K562 (cell line): ENCODE measurements around the gene MFSD12. TPM values are rescaled to one million over a fixed set of nuclear protein-coding genes. Genes with fewer than 3 reads are reported as not detected.

Source experiments
- CBX8 ChIP-seq: fragments of 200-600 bp; sonication (generic); IDR thresholded peaks from 2 replicates; pipeline ENCODE4 v1.6.1; 2012; ENCODE audit warnings: borderline replicate concordance, mixed run types, low read depth, mild to moderate bottlenecking, moderate library complexity, mixed read lengths, low read length, control low read depth, inconsistent platforms; ENCODE audit not compliant: poor library complexity, severe bottlenecking; ENCODE audit errors: extremely low read depth
- ESRRA ChIP-seq: fragments of 450-650 bp; IDR thresholded peaks from 2 replicates; pipeline ENCODE4 v1.6.1; 2014; ENCODE audit warnings: low read depth, mild to moderate bottlenecking, moderate library complexity, borderline replicate concordance
- JUNB ChIP-seq: fragments of 450-650 bp; formaldehyde crosslinking; conservative IDR thresholded peaks from 2 replicates; pipeline ENCODE4 v1.4.0; 2020; ENCODE audit warnings: mild to moderate bottlenecking
- KDM5B ChIP-seq: fragments of 200-600 bp; sonication (generic); IDR thresholded peaks from 2 replicates; pipeline ENCODE4 v1.6.1; 2012; ENCODE audit warnings: low read depth, mild to moderate bottlenecking, moderate library complexity, low read length, control low read depth, inconsistent platforms; ENCODE audit not compliant: insufficient replicate concordance
- NRF1 ChIP-seq, 2 experiments: fragments of 450-650 bp; IDR thresholded peaks in 1 of 2; conservative IDR thresholded peaks in 1 of 2; 2 replicates each; pipeline ENCODE4 v1.6.1; 2014; ENCODE audit warnings: mild to moderate bottlenecking in 2 of 2
- TGIF2 ChIP-seq: sonication (generic); formaldehyde crosslinking; IDR thresholded peaks from 2 replicates; pipeline ENCODE4 v1.8.1; 2022; ENCODE audit warnings: mild to moderate bottlenecking, missing genetic modification reagents, moderate library complexity
- ZNF224 ChIP-seq: sonication (generic); formaldehyde crosslinking; IDR thresholded peaks from 2 replicates; pipeline ENCODE4 v1.8.0; 2022; ENCODE audit warnings: mild to moderate bottlenecking, missing genetic modification reagents
- ZNF586 ChIP-seq: fragments of 450-650 bp; formaldehyde crosslinking; conservative IDR thresholded peaks from 2 replicates; pipeline ENCODE4 v1.4.0; 2020; ENCODE audit warnings: mild to moderate bottlenecking, moderate library complexity
- polyA plus RNA-seq, 8 experiments: library from polyadenylated mRNA; depleted of rRNA in 4 of 8; stranded (reverse) in 5 of 8; unstranded in 3 of 8; fragments of >200 nt; fragmentation: Nextera tagmentation in 2 of 8; fragmentation: Illumina TruSeq in 1 of 8; extraction: Ambion mirVana in 2 of 8; extraction: Trizol in 1 of 8; gene quantifications; 2 replicates each; pipeline versions ENCODE4 v1.2.1 to v1.2.3, GENCODE V29; 2011 to 2014; ENCODE audit warnings: inconsistent platforms in 1 of 8, missing spikeins in 1 of 8
- total RNA-seq, 7 experiments: library from RNA; depleted of rRNA in 6 of 7; stranded (reverse); fragments of >200 nt in 6 of 7; fragmentation: Illumina TruSeq in 2 of 7; extraction: Trizol in 2 of 7; gene quantifications; 2 replicates each; pipeline versions ENCODE4 v1.2.1 to v1.2.3, GENCODE V29; 2011 to 2021; ENCODE audit warnings: low replicate concordance in 1 of 7
- TF ChIP-seq, protein P1 (sequence below): fragments of 450-650 bp; IDR thresholded peaks from 2 replicates; pipeline ENCODE4 v1.6.1; 2016; ENCODE audit warnings: mild to moderate bottlenecking, moderate library complexity
- TF ChIP-seq, protein P2 (sequence below): sonication (generic); formaldehyde crosslinking; IDR thresholded peaks from 2 replicates; pipeline ENCODE4 v1.8.1; 2023; ENCODE audit warnings: mild to moderate bottlenecking, missing genetic modification reagents

The MFSD12 gene
- total and polyA plus RNA-seq, 9 of the 15 experiments (the other 6 are each of a cell fraction or from before 2014, with no cell fraction given): 0.69 to 112 (median 31.8) TPM

DNA sequence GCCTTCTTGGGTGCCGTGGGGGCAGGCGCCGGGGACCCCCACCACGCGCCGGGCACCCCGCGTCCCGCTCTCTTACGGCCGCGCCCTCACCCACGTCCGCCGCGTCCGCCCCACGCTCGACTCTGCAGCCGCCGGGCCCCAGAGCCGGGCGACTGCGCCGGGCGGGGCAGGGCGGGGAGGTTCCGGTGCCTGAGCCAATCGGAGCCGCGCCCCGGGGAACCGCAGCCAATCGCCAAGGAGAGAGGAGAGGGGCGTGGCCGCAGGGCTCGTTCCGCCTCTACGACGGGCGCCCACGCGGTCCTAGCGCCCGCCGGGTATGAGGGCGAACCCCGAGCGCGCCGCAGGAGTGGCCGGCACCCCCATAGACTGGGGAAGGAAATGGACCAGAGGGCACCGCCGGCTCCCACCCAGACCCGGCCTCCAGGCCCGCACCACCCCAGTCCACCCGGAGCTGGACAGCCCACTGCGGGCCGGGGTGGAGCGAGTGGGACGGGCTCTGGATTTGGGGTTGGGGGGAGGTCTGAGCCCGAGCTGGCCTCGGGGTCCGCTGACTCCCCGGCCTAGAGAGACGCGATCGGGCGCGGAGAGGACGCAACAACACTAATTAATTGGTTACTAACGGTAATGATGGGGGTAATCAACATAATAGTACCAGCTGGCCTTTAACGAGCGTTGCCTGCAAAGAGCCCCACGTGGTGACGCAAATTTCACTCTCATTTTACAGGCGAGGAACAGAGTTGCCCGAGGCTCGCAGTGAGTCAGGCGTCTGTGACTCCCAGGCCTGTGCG lies at the start of gene MFSD12 (continued):
- TF ChIP-seq, protein P1, sequence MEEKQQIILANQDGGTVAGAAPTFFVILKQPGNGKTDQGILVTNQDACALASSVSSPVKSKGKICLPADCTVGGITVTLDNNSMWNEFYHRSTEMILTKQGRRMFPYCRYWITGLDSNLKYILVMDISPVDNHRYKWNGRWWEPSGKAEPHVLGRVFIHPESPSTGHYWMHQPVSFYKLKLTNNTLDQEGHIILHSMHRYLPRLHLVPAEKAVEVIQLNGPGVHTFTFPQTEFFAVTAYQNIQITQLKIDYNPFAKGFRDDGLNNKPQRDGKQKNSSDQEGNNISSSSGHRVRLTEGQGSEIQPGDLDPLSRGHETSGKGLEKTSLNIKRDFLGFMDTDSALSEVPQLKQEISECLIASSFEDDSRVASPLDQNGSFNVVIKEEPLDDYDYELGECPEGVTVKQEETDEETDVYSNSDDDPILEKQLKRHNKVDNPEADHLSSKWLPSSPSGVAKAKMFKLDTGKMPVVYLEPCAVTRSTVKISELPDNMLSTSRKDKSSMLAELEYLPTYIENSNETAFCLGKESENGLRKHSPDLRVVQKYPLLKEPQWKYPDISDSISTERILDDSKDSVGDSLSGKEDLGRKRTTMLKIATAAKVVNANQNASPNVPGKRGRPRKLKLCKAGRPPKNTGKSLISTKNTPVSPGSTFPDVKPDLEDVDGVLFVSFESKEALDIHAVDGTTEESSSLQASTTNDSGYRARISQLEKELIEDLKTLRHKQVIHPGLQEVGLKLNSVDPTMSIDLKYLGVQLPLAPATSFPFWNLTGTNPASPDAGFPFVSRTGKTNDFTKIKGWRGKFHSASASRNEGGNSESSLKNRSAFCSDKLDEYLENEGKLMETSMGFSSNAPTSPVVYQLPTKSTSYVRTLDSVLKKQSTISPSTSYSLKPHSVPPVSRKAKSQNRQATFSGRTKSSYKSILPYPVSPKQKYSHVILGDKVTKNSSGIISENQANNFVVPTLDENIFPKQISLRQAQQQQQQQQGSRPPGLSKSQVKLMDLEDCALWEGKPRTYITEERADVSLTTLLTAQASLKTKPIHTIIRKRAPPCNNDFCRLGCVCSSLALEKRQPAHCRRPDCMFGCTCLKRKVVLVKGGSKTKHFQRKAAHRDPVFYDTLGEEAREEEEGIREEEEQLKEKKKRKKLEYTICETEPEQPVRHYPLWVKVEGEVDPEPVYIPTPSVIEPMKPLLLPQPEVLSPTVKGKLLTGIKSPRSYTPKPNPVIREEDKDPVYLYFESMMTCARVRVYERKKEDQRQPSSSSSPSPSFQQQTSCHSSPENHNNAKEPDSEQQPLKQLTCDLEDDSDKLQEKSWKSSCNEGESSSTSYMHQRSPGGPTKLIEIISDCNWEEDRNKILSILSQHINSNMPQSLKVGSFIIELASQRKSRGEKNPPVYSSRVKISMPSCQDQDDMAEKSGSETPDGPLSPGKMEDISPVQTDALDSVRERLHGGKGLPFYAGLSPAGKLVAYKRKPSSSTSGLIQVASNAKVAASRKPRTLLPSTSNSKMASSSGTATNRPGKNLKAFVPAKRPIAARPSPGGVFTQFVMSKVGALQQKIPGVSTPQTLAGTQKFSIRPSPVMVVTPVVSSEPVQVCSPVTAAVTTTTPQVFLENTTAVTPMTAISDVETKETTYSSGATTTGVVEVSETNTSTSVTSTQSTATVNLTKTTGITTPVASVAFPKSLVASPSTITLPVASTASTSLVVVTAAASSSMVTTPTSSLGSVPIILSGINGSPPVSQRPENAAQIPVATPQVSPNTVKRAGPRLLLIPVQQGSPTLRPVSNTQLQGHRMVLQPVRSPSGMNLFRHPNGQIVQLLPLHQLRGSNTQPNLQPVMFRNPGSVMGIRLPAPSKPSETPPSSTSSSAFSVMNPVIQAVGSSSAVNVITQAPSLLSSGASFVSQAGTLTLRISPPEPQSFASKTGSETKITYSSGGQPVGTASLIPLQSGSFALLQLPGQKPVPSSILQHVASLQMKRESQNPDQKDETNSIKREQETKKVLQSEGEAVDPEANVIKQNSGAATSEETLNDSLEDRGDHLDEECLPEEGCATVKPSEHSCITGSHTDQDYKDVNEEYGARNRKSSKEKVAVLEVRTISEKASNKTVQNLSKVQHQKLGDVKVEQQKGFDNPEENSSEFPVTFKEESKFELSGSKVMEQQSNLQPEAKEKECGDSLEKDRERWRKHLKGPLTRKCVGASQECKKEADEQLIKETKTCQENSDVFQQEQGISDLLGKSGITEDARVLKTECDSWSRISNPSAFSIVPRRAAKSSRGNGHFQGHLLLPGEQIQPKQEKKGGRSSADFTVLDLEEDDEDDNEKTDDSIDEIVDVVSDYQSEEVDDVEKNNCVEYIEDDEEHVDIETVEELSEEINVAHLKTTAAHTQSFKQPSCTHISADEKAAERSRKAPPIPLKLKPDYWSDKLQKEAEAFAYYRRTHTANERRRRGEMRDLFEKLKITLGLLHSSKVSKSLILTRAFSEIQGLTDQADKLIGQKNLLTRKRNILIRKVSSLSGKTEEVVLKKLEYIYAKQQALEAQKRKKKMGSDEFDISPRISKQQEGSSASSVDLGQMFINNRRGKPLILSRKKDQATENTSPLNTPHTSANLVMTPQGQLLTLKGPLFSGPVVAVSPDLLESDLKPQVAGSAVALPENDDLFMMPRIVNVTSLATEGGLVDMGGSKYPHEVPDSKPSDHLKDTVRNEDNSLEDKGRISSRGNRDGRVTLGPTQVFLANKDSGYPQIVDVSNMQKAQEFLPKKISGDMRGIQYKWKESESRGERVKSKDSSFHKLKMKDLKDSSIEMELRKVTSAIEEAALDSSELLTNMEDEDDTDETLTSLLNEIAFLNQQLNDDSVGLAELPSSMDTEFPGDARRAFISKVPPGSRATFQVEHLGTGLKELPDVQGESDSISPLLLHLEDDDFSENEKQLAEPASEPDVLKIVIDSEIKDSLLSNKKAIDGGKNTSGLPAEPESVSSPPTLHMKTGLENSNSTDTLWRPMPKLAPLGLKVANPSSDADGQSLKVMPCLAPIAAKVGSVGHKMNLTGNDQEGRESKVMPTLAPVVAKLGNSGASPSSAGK: peak; percentile 91
- no peak for TF ChIP-seq CBX8
- peak; percentile 47 for TF ChIP-seq KDM5B
- no peak for TF ChIP-seq ZNF224 (CRISPR knock-in tag)
- TF ChIP-seq, protein P2, sequence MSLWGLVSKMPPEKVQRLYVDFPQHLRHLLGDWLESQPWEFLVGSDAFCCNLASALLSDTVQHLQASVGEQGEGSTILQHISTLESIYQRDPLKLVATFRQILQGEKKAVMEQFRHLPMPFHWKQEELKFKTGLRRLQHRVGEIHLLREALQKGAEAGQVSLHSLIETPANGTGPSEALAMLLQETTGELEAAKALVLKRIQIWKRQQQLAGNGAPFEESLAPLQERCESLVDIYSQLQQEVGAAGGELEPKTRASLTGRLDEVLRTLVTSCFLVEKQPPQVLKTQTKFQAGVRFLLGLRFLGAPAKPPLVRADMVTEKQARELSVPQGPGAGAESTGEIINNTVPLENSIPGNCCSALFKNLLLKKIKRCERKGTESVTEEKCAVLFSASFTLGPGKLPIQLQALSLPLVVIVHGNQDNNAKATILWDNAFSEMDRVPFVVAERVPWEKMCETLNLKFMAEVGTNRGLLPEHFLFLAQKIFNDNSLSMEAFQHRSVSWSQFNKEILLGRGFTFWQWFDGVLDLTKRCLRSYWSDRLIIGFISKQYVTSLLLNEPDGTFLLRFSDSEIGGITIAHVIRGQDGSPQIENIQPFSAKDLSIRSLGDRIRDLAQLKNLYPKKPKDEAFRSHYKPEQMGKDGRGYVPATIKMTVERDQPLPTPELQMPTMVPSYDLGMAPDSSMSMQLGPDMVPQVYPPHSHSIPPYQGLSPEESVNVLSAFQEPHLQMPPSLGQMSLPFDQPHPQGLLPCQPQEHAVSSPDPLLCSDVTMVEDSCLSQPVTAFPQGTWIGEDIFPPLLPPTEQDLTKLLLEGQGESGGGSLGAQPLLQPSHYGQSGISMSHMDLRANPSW: peak; percentile 61; the same call in 1 of the 2 replicates
- peak; percentile 44; the same call in 1 of the 2 replicates for TF ChIP-seq TGIF2
- TF ChIP-seq ZNF586 (CRISPR knock-in tag): 0 out of 2 replicates have a peak, but pooled peaks have one; percentile 22
- TF ChIP-seq NRF1 (conservative IDR thresholded peaks at IDR 0.05 in 1 of 2, IDR thresholded peaks at IDR 0.05 in 1 of 2): peak; percentile 69 to 74
- no peak for TF ChIP-seq JUNB
- peak; percentile 46; the same call in 1 of the 2 replicates for TF ChIP-seq ESRRA
